SK-N-SH (cell line): ENCODE results near the gene PPM1L. TPM values are rescaled to one million over a fixed set of nuclear protein-coding genes. Genes with fewer than 3 reads are reported as not detected.

Source experiments
- CTCF ChIA-PET: fragments of 300-600, 350-600 bp; formaldehyde crosslinking; extraction: SDS; loops from one replicate; lab custom pipeline; 2021; lab: Yijun Ruan, JAX
- POLR2A ChIA-PET: fragments of 350-600 bp; sonication (Branson Sonifier 250); formaldehyde crosslinking; extraction: SDS; loops from one replicate; lab custom pipeline; 2020; ENCODE audit warnings: antibody characterized with exemption, inconsistent platforms; lab: Yijun Ruan, JAX
- DNase-seq: peaks from one replicate; pipeline ENCODE4 v3.0.0; 2012
- H2AFZ ChIP-seq: fragments of 200-600 bp; sonication (generic); 2 replicates; pipeline ENCODE4 v1.8.1; 2016; ENCODE audit warnings: antibody characterized with exemption, mild to moderate bottlenecking, low read depth
- H3F3A ChIP-seq: fragments of 200-600 bp; sonication (generic); replicated peaks from 2 replicates; pipeline ENCODE3; 2016; ENCODE audit warnings: antibody characterized with exemption, mild to moderate bottlenecking; ENCODE audit not compliant: insufficient read depth
- H3K27ac ChIP-seq, 2 experiments: fragments of 200-500 bp in 1 of 2; fragments of 200-600 bp in 1 of 2; sonication (Bioruptor generic) in 1 of 2; sonication (generic), shearing (Covaris generic) in 1 of 2; 2 replicates each; pipeline versions ENCODE4 v1.5.1 to v1.6.1; 2014 to 2016; ENCODE audit warnings: low read depth in 2 of 2, inconsistent platforms in 1 of 2, low read length in 1 of 2, mild to moderate bottlenecking in 1 of 2, mixed read lengths in 1 of 2
- H3K27me3 ChIP-seq: fragments of 200-600 bp; sonication (generic), shearing (Covaris generic); 2 replicates; pipeline ENCODE4 v1.6.1; 2016; ENCODE audit warnings: mixed run types; ENCODE audit not compliant: insufficient read depth
- H3K36me3 ChIP-seq, 2 experiments: fragments of 200-500 bp in 1 of 2; fragments of 200-600 bp in 1 of 2; sonication (Bioruptor generic) in 1 of 2; sonication (generic) in 1 of 2; replicated peaks in 1 of 2; 2 replicates each; pipeline versions ENCODE3 to v1.5.1; 2014 to 2016; ENCODE audit warnings: low read length in 1 of 2, mild to moderate bottlenecking in 1 of 2; ENCODE audit not compliant: insufficient read depth in 2 of 2, control insufficient read depth in 1 of 2
- H3K4me1 ChIP-seq, 2 experiments: fragments of 200-500 bp in 1 of 2; fragments of 200-600 bp in 1 of 2; sonication (Bioruptor generic) in 1 of 2; sonication (generic), shearing (Covaris generic) in 1 of 2; 2 replicates each; pipeline versions ENCODE4 v1.5.1 to v1.6.1; 2014 to 2016; ENCODE audit warnings: low read depth in 1 of 2, low read length in 1 of 2, mixed run types in 1 of 2; ENCODE audit not compliant: insufficient read depth in 2 of 2, control insufficient read depth in 1 of 2
- H3K4me2 ChIP-seq: fragments of 200-600 bp; sonication (generic), shearing (Covaris generic); 2 replicates; pipeline ENCODE4 v1.6.1; 2017; ENCODE audit warnings: mixed run types
- H3K4me3 ChIP-seq, 2 experiments: fragments of 200-500 bp in 1 of 2; fragments of 200-600 bp in 1 of 2; sonication (Bioruptor generic) in 1 of 2; sonication (generic), shearing (Covaris generic) in 1 of 2; 2 replicates each; pipeline versions ENCODE4 v1.5.1 to v1.8.1; 2014 to 2016; ENCODE audit warnings: low read depth in 2 of 2, inconsistent platforms in 1 of 2, low read length in 1 of 2, mild to moderate bottlenecking in 1 of 2, mixed read lengths in 1 of 2, moderate library complexity in 1 of 2
- H3K79me2 ChIP-seq: fragments of 200-600 bp; sonication (generic); 2 replicates; pipeline ENCODE4 v1.8.1; 2017; ENCODE audit warnings: mild to moderate bottlenecking; ENCODE audit not compliant: insufficient read depth
- H3K9ac ChIP-seq: fragments of 200-600 bp; sonication (generic); 2 replicates; pipeline ENCODE4 v1.6.1; 2017; ENCODE audit warnings: mixed run types
- H3K9me2 ChIP-seq: fragments of 200-600 bp; sonication (generic); 2 replicates; pipeline ENCODE4 v1.6.1; 2017; ENCODE audit warnings: mixed run types
- H3K9me3 ChIP-seq: fragments of 200-600 bp; sonication (generic); 2 replicates; pipeline ENCODE4 v1.6.1; 2017; ENCODE audit warnings: mixed run types, mild to moderate bottlenecking, moderate library complexity
- H4K20me1 ChIP-seq: fragments of 200-600 bp; sonication (generic); 2 replicates; pipeline ENCODE4 v1.6.1; 2017; ENCODE audit warnings: mild to moderate bottlenecking, mixed run types; ENCODE audit not compliant: insufficient read depth
- CHD2 ChIP-seq: fragments of 150-350 bp; IDR thresholded peaks from 2 replicates; pipeline ENCODE4 v1.6.1; 2018; ENCODE audit warnings: low read length; ENCODE audit not compliant: partially characterized antibody
- ELF1 ChIP-seq: IDR thresholded peaks from 2 replicates; pipeline ENCODE4 v1.4.0; 2012
- EP300 ChIP-seq, 2 experiments: IDR thresholded peaks; 2 replicates each; pipeline versions ENCODE4 v1.4.0 to v1.6.1; 2012; ENCODE audit warnings: borderline replicate concordance in 1 of 2, low read depth in 1 of 2, low read length in 1 of 2
- EZH2phosphoT487 ChIP-seq: fragments of 200-600 bp; sonication (generic); IDR thresholded peaks from 2 replicates; pipeline ENCODE4 v1.6.1; 2017; ENCODE audit warnings: low read depth, mixed run types, mild to moderate bottlenecking, antibody characterized with exemption, moderate library complexity, borderline replicate concordance
- JUND ChIP-seq: IDR thresholded peaks from 2 replicates; pipeline ENCODE4 v1.4.0; 2012
- MEF2A ChIP-seq: IDR thresholded peaks from 2 replicates; pipeline ENCODE4 v1.4.0; 2012; ENCODE audit warnings: low read depth, borderline replicate concordance
- NFIC ChIP-seq: IDR thresholded peaks from 2 replicates; pipeline ENCODE4 v1.4.0; 2012; ENCODE audit warnings: borderline replicate concordance
- NRF1 ChIP-seq: IDR thresholded peaks from 2 replicates; pipeline ENCODE4 v1.6.1; 2012; ENCODE audit warnings: low read depth, mild to moderate bottlenecking, low read length
- POLR2AphosphoS5 ChIP-seq: IDR thresholded peaks from 2 replicates; pipeline ENCODE4 v1.6.1; 2012; ENCODE audit warnings: low read depth, low read length
- RAD21 ChIP-seq: IDR thresholded peaks from 2 replicates; pipeline ENCODE4 v1.6.1; 2012; ENCODE audit warnings: mild to moderate bottlenecking, low read length
- RCOR1 ChIP-seq: fragments of 150-350 bp; IDR thresholded peaks from 2 replicates; pipeline ENCODE4 v1.6.1; 2017; ENCODE audit warnings: antibody characterized with exemption, low read length
- RXRA ChIP-seq: IDR thresholded peaks from 2 replicates; pipeline ENCODE4 v1.4.0; 2012; ENCODE audit warnings: low read depth, mild to moderate bottlenecking, borderline replicate concordance
- SIN3A ChIP-seq: IDR thresholded peaks from 2 replicates; pipeline ENCODE4 v1.6.1; 2012; ENCODE audit warnings: low read depth, mild to moderate bottlenecking, low read length, moderate library complexity, borderline replicate concordance
- SMC3 ChIP-seq: IDR thresholded peaks from 2 replicates; pipeline ENCODE4 v1.6.1; 2012; ENCODE audit warnings: low read depth, low read length, improper control_type of control experiment
- TAF1 ChIP-seq: IDR thresholded peaks from 2 replicates; pipeline ENCODE4 v1.6.1; 2012; ENCODE audit warnings: low read depth, mild to moderate bottlenecking, low read length, moderate library complexity, borderline replicate concordance
- TCF12 ChIP-seq: IDR thresholded peaks from 2 replicates; pipeline ENCODE4 v1.4.0; 2012
- YY1 ChIP-seq: IDR thresholded peaks from 2 replicates; pipeline ENCODE4 v1.4.0; 2012; ENCODE audit warnings: low read depth, mild to moderate bottlenecking
- WGBS: methylation state at CpG from one replicate; pipeline ENCODE4 v1.1.6; 2017; ENCODE audit warnings: low lambda C conversion rate; 5-methylcytosine and 5-hydroxymethylcytosine counted together
- polyA plus RNA-seq, 3 experiments: library from polyadenylated mRNA; depleted of rRNA; stranded (reverse); fragments of >200 nt; gene quantifications; 2 replicates each; pipeline ENCODE4 v1.2.3, GENCODE V29; 2012
- TF ChIP-seq, protein P1 (sequence below): fragments of 200-600 bp; sonication (generic); IDR thresholded peaks from 2 replicates; pipeline ENCODE4 v1.6.1; 2017; ENCODE audit warnings: antibody characterized with exemption, mild to moderate bottlenecking, moderate library complexity
- TF ChIP-seq, protein P2 (sequence below): fragments of 150-350 bp; IDR thresholded peaks from 2 replicates; pipeline ENCODE4 v1.6.1; 2017; ENCODE audit warnings: antibody characterized with exemption, low read length, low read depth, borderline replicate concordance
- TF ChIP-seq, protein P3 (sequence below): IDR thresholded peaks from 2 replicates; pipeline ENCODE4 v1.6.1; 2012; ENCODE audit warnings: mild to moderate bottlenecking, low read depth, low read length, moderate library complexity
- TF ChIP-seq, protein P4 (sequence below): IDR thresholded peaks from 2 replicates; pipeline ENCODE4 v1.4.0; 2012; ENCODE audit warnings: low read depth, borderline replicate concordance

PPM1L gene
- polyA plus RNA-seq, 1 of the 3 experiments (the other 2 are of a cell fraction): 0.16 TPM

DNA sequence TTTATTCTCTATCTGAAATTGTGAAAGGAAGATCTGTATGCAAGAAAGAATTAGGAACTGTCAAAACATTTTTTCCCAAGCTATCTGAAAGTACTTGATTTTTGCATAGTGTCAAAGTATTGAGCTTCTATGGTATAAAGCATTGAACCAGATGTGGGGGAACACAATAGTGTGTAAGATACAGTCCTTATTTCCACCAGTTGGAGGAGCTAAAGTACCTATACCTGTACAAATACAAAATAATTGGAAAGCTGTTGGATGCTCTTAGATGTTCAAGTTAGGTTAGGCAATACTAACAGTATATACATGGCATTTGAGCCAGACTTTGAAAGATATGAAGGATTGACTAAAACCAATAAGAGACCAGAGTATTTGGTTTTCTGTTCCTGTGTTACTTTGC is 200.8 kb downstream of the PPM1L start:
- H3K4me3 ChIP-seq: no peak overlapping the region
- no peaks in the 10 kb centered on the region for H4K20me1 ChIP-seq
- no peak overlapping the region for H3K4me2 ChIP-seq
- no peaks in the 10 kb centered on the region for H3K27me3 ChIP-seq
- H3K9ac ChIP-seq: no peak overlapping the region
- ChIA-PET CTCF (interaction anchor here (1.3 to 1.8 kb wide), 2 partner anchors 9 to 15 kb away, joined by 6 to 7 read pairs; no protein-coding TSS in a partner anchor), POLR2A (no interaction called here)
- no peaks in the 10 kb centered on the region for H3K9me3 ChIP-seq
- H3K36me3 ChIP-seq: no peaks in the 10 kb centered on the region
- no peaks in the 10 kb centered on the region for H3K79me2 ChIP-seq
- peaks cover 0 to 2% of the 10 kb centered on the region in 2 experiments; a peak in 2 of 4 replicates for H3K4me1 ChIP-seq
- no peak overlapping the region for H3K27ac ChIP-seq
- H2AFZ ChIP-seq: no peak overlapping the region
- TF ChIP-seq, protein P1, sequence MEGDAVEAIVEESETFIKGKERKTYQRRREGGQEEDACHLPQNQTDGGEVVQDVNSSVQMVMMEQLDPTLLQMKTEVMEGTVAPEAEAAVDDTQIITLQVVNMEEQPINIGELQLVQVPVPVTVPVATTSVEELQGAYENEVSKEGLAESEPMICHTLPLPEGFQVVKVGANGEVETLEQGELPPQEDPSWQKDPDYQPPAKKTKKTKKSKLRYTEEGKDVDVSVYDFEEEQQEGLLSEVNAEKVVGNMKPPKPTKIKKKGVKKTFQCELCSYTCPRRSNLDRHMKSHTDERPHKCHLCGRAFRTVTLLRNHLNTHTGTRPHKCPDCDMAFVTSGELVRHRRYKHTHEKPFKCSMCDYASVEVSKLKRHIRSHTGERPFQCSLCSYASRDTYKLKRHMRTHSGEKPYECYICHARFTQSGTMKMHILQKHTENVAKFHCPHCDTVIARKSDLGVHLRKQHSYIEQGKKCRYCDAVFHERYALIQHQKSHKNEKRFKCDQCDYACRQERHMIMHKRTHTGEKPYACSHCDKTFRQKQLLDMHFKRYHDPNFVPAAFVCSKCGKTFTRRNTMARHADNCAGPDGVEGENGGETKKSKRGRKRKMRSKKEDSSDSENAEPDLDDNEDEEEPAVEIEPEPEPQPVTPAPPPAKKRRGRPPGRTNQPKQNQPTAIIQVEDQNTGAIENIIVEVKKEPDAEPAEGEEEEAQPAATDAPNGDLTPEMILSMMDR: peak; percentile 48
- TF ChIP-seq, protein P2, sequence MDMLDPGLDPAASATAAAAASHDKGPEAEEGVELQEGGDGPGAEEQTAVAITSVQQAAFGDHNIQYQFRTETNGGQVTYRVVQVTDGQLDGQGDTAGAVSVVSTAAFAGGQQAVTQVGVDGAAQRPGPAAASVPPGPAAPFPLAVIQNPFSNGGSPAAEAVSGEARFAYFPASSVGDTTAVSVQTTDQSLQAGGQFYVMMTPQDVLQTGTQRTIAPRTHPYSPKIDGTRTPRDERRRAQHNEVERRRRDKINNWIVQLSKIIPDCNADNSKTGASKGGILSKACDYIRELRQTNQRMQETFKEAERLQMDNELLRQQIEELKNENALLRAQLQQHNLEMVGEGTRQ: no peak
- no peaks in the 10 kb centered on the region for H3K9me2 ChIP-seq
- DNase-seq: no peak
- H3F3A ChIP-seq: no peaks in the 10 kb centered on the region

DNA sequence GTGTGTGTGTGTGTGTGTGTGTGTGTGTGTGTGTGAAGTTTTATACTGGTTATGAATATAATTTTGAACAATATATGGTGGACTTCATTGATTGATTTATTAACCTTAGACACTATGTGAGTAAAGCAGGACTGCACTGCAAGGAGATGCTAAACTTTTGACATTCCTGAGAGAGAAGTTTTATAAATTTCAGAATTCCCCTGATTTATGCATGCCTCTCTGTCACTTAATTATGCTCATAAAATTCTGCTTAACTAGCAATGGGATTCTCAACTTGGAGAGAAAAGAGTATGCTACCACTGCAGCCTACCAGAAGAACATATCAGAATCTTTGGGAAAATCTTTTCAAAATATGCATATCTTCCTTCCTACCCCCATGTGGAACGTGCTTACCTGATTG is 204.5 kb downstream of the PPM1L start:
- H3K27me3 ChIP-seq: no peaks in the 10 kb centered on the region
- WGBS: 11% methylated on average over 1 of the region's 1 CpG
- POLR2A ChIA-PET: no interaction called here
- no peaks in the 10 kb centered on the region for H3K9me3 ChIP-seq
- H3K79me2 ChIP-seq: no peaks in the 10 kb centered on the region
- CTCF ChIA-PET: interaction anchor here (1.5 kb wide), 1 partner anchor 273 kb away, joined by 4 read pairs; no protein-coding TSS in a partner anchor
- TF ChIP-seq NRF1 (no peak), CHD2 (no peak), RCOR1 (no peak), RAD21 (no peak), SIN3A (no peak), YY1 (no peak), ELF1 (no peak), EZH2phosphoT487 (no peak), NFIC (no peak), TCF12 (no peak), POLR2AphosphoS5 (no peak), EP300 (IDR thresholded peaks at IDR 0.05; ENCODE audit: borderline replicate concordance in 1 of 2, low read depth in 1 of 2, low read length in 1 of 2) (no peak), SMC3 (no peak), RXRA (no peak), JUND (no peak), TAF1 (no peak), MEF2A (no peak)
- TF ChIP-seq, protein P2: no peak
- TF ChIP-seq, protein P3, sequence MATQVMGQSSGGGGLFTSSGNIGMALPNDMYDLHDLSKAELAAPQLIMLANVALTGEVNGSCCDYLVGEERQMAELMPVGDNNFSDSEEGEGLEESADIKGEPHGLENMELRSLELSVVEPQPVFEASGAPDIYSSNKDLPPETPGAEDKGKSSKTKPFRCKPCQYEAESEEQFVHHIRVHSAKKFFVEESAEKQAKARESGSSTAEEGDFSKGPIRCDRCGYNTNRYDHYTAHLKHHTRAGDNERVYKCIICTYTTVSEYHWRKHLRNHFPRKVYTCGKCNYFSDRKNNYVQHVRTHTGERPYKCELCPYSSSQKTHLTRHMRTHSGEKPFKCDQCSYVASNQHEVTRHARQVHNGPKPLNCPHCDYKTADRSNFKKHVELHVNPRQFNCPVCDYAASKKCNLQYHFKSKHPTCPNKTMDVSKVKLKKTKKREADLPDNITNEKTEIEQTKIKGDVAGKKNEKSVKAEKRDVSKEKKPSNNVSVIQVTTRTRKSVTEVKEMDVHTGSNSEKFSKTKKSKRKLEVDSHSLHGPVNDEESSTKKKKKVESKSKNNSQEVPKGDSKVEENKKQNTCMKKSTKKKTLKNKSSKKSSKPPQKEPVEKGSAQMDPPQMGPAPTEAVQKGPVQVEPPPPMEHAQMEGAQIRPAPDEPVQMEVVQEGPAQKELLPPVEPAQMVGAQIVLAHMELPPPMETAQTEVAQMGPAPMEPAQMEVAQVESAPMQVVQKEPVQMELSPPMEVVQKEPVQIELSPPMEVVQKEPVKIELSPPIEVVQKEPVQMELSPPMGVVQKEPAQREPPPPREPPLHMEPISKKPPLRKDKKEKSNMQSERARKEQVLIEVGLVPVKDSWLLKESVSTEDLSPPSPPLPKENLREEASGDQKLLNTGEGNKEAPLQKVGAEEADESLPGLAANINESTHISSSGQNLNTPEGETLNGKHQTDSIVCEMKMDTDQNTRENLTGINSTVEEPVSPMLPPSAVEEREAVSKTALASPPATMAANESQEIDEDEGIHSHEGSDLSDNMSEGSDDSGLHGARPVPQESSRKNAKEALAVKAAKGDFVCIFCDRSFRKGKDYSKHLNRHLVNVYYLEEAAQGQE: no peak
- TF ChIP-seq, protein P4, sequence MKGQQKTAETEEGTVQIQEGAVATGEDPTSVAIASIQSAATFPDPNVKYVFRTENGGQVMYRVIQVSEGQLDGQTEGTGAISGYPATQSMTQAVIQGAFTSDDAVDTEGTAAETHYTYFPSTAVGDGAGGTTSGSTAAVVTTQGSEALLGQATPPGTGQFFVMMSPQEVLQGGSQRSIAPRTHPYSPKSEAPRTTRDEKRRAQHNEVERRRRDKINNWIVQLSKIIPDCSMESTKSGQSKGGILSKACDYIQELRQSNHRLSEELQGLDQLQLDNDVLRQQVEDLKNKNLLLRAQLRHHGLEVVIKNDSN: no peak
- no peaks in the 10 kb centered on the region for H3K9me2 ChIP-seq
- H3K4me1 ChIP-seq: no peaks in the 10 kb centered on the region
- H2AFZ ChIP-seq: no peak overlapping the region
- H3K36me3 ChIP-seq: no peaks in the 10 kb centered on the region
- no peak overlapping the region for H3K4me2 ChIP-seq
- no peaks in the 10 kb centered on the region for H4K20me1 ChIP-seq
- no peak for DNase-seq
- no peak overlapping the region for H3K4me3 ChIP-seq
- H3F3A ChIP-seq: no peaks in the 10 kb centered on the region
- H3K9ac ChIP-seq: no peak overlapping the region
- no peak overlapping the region for H3K27ac ChIP-seq
